ENCODE data around the gene RBM33. TPM values are rescaled to one million over a fixed set of nuclear protein-coding genes. Genes with fewer than 3 reads are reported as not detected.

The RBM33 gene
- total RNA-seq, 1 donor from 2014 or later, result 117 TPM

- intact Hi-C loops (cut with micrococcal nuclease), result loop anchor here (10.0 kb wide), 1 partner anchor 748 kb away; the partner anchor contains the start of gene PAXIP1
- CTCF ChIA-PET, result interaction anchor here (1.3 kb wide), 1 partner anchor 154 kb away, joined by 3 read pairs; no protein-coding TSS in a partner anchor
- Mint-ChIP-seq H3K36me3 (ENCODE audit: low read depth) (peaks cover 35% of the 10 kb centered on the region), H3K27me3 (no peaks in the 10 kb centered on the region), H3K4me1 (peaks cover 81% of the 10 kb centered on the region), H3K9me3 (no peaks in the 10 kb centered on the region), H3K4me3 (peak overlapping the region; percentile 42), H3K27ac (peak overlapping the region; percentile 76)
- ATAC-seq (ENCODE audit: low read depth), result peak; percentile 49
- POLR2A ChIA-PET, result no interaction called here
- TF ChIP-seq CTCF (IDR thresholded peaks at IDR 0.05), result no peak
- DNase-seq, result no peak
Observed at GRCh38 chr7:155752756-155753445, 108.4 kb downstream of the RBM33 start.

GRCh38 chr7:155753446-155753965 is 109.0 kb downstream of the RBM33 start:
- ChIA-PET POLR2A (no interaction called here), CTCF (interaction anchor here (1.3 kb wide), 1 partner anchor 154 kb away, joined by 3 read pairs; no protein-coding TSS in a partner anchor)
- Mint-ChIP-seq H3K27me3 (no peaks in the 10 kb centered on the region), H3K36me3 (ENCODE audit: low read depth) (peaks cover 32% of the 10 kb centered on the region), H3K27ac (peak overlapping the region; percentile 76), H3K4me1 (peaks cover 76% of the 10 kb centered on the region), H3K4me3 (peak overlapping the region; percentile 41), H3K9me3 (no peaks in the 10 kb centered on the region)
- intact Hi-C loops (cut with micrococcal nuclease), result loop anchor here (10.0 kb wide), 1 partner anchor 749 kb away; the partner anchor contains the start of gene PAXIP1
- ATAC-seq (ENCODE audit: low read depth), result no peak
- no peak for DNase-seq
- TF ChIP-seq CTCF (IDR thresholded peaks at IDR 0.05), result no peak

- DNase-seq, result no peak
- CTCF ChIA-PET, result interaction anchor here (1.1 to 1.3 kb wide), 2 partner anchors 118 to 155 kb away, joined by 3 read pairs; no protein-coding TSS in a partner anchor
- Mint-ChIP-seq H3K27me3 (no peaks in the 10 kb centered on the region), H3K4me1 (peaks cover 71% of the 10 kb centered on the region), H3K27ac (no peak overlapping the region), H3K36me3 (ENCODE audit: low read depth) (peaks cover 33% of the 10 kb centered on the region), H3K4me3 (no peak overlapping the region), H3K9me3 (no peaks in the 10 kb centered on the region)
- intact Hi-C loops (cut with micrococcal nuclease), result loop anchor here (10.0 kb wide), 1 partner anchor 749 kb away; the partner anchor contains the start of gene PAXIP1
- TF ChIP-seq CTCF (IDR thresholded peaks at IDR 0.05), result no peak
- POLR2A ChIA-PET, result no interaction called here
- no peak for ATAC-seq (ENCODE audit: low read depth)
Observed at GRCh38 chr7:155754165-155754564, 109.7 kb downstream of the RBM33 start.

- intact Hi-C loops (cut with micrococcal nuclease), result loop anchor here (10.0 kb wide), 1 partner anchor 750 kb away; the partner anchor contains the start of gene PAXIP1
- ATAC-seq (ENCODE audit: low read depth), result no peak
- POLR2A ChIA-PET, result no interaction called here
Observed at GRCh38 chr7:155755026-155755425, 110.6 kb downstream of the RBM33 start.

More at GRCh38 chr7:155755026-155755425, 110.6 kb downstream of the RBM33 start:
- no peak for DNase-seq
- peaks cover 65% of the 10 kb centered on the region for H3K4me1 Mint-ChIP-seq
- CTCF ChIA-PET, result interaction anchor here (1.1 kb wide), 1 partner anchor 119 kb away, joined by 3 read pairs; no protein-coding TSS in a partner anchor
- no peak for TF ChIP-seq CTCF (IDR thresholded peaks at IDR 0.05)
- peak overlapping the region; percentile 16 for H3K27ac Mint-ChIP-seq
- no peak overlapping the region for H3K4me3 Mint-ChIP-seq
- H3K36me3 Mint-ChIP-seq (ENCODE audit: low read depth), result peaks cover 31% of the 10 kb centered on the region
- no peaks in the 10 kb centered on the region for H3K9me3 Mint-ChIP-seq
- H3K27me3 Mint-ChIP-seq, result no peaks in the 10 kb centered on the region
